GM10248 (cell line): ENCODE data around the gene SMR3B.

Experiments used
- CTCF ChIA-PET: fragments of 300-600 bp; sonication (Branson Sonifier 250); formaldehyde crosslinking; extraction: SDS; loops from one replicate; lab custom pipeline; 2021; ENCODE audit warnings: antibody characterized with exemption; lab: Yijun Ruan, JAX
- POLR2A ChIA-PET: fragments of 350-650 bp; sonication (Branson Sonifier 250); formaldehyde crosslinking; extraction: SDS; loops from one replicate; lab custom pipeline; 2020; ENCODE audit warnings: antibody characterized with exemption; lab: Yijun Ruan, JAX
- DNase-seq: peaks from one replicate; pipeline ENCODE4 v3.0.0; 2012; ENCODE audit errors: extremely low spot score
- CTCF ChIP-seq: IDR thresholded peaks from 2 replicates; pipeline ENCODE4 v1.5.1; 2012; ENCODE audit warnings: mild to moderate bottlenecking, low read depth; ENCODE audit errors: extremely low read depth, missing control alignments, control extremely low read depth

The SMR3B gene

GRCh38 chr4:70382691-70383181, at the start of gene SMR3B:
Gene SMR3B (plus strand): TSS chr4:70383131. CDS start chr4:70384511, 1,380 bp downstream.
- ChIA-PET POLR2A (no interaction called here), CTCF (no interaction called here)
- TF ChIP-seq CTCF: no peak
- no peak for DNase-seq

GRCh38 chr4:70334681-70335080, 48.2 kb upstream of the SMR3B start, which contains the start of gene CABS1:
Gene CABS1 (plus strand): TSS chr4:70334981. CDS start chr4:70335040, 59 bp downstream.
- TF ChIP-seq CTCF: no peak
- ChIA-PET POLR2A (no interaction called here), CTCF (interaction anchor here (1.1 kb wide), 3 partner anchors 9 to 29 kb away, joined by 3 read pairs; no protein-coding TSS in a partner anchor)
- DNase-seq: no peak

- TF ChIP-seq CTCF: no peak
- ChIA-PET CTCF (interaction anchor here (1.1 kb wide), 1 partner anchor 10 kb away, joined by 3 read pairs; no protein-coding TSS in a partner anchor), POLR2A (no interaction called here)
- no peak for DNase-seq
These were observed 46.9 kb upstream of the SMR3B start for GRCh38 chr4:70336043-70336442.

- POLR2A ChIA-PET: no interaction called here
- no peak for DNase-seq
- CTCF ChIA-PET: interaction anchor here (1.0 kb wide), 1 partner anchor 59 kb away, joined by 3 read pairs; no protein-coding TSS in a partner anchor
- TF ChIP-seq CTCF: no peak
These were observed 45.0 kb upstream of the SMR3B start for GRCh38 chr4:70337886-70338420.

GRCh38 chr4:70356185-70356584, 26.7 kb upstream of the SMR3B start:
- CTCF ChIA-PET: interaction anchor here (0.9 to 1.4 kb wide), 2 partner anchors 12 to 30 kb away, joined by 3 read pairs; no protein-coding TSS in a partner anchor
- TF ChIP-seq CTCF: no peak
- POLR2A ChIA-PET: no interaction called here
- no peak for DNase-seq

GRCh38 chr4:70359115-70359661, 23.7 kb upstream of the SMR3B start:
- TF ChIP-seq CTCF: no peak
- POLR2A ChIA-PET: no interaction called here
- DNase-seq: no peak
- CTCF ChIA-PET: no interaction called here
